Panc1 (cell line): ENCODE measurements around the gene MTA3. TPM values are rescaled to one million over a fixed set of nuclear protein-coding genes. Genes with fewer than 3 reads are reported as not detected.
A peak's percentile ranks its signal among the peaks of the same experiment; 100 is the strongest.

ENCODE experiments used
- ATAC-seq: fragments of 200-7000 bp; cut with Tn5 transposase; 2 replicates; pipeline ENCODE4 v1.9.1; 2020; ENCODE audit warnings: mild to moderate bottlenecking, moderate library complexity
- BruUV-seq: library from RNA; stranded (reverse); fragments of 400-500 nt; replicated peaks from 2 replicates; lab custom pipeline; 2021; lab: Mats Ljungman, UMichigan
- CTCF ChIA-PET: fragments of 300-600 bp; sonication (Branson Sonifier 250); formaldehyde crosslinking; loops from one replicate; lab custom pipeline; 2022; ENCODE audit warnings: antibody characterized with exemption; lab: Charles Lee
- POLR2A ChIA-PET: fragments of 300-600 bp; sonication (Branson Sonifier 250); formaldehyde crosslinking; loops from one replicate; lab custom pipeline; 2022; ENCODE audit warnings: antibody characterized with exemption; lab: Charles Lee
- DNase-seq: peaks from one replicate; pipeline ENCODE4 v3.0.0-alpha.2; 2010; ENCODE audit warnings: low read depth, low spot score
- H3K27ac ChIP-seq: 2 replicates; pipeline ENCODE4 v1.5.1; 2011; ENCODE audit warnings: mild to moderate bottlenecking, low read length, inconsistent platforms
- H3K27me3 ChIP-seq: fragments of 200-500 bp; sonication (Bioruptor generic); 2 replicates; pipeline ENCODE4 v1.6.0; 2014; ENCODE audit warnings: low read length, inconsistent platforms; ENCODE audit not compliant: control insufficient read depth, insufficient read depth
- H3K36me3 ChIP-seq: fragments of 200-500 bp; sonication (Bioruptor generic); 2 replicates; pipeline ENCODE4 v1.5.1; 2014; ENCODE audit warnings: inconsistent platforms, mild to moderate bottlenecking, low read length, moderate library complexity; ENCODE audit not compliant: control insufficient read depth, insufficient read depth
- H3K4me1 ChIP-seq: 2 replicates; pipeline ENCODE4 v1.5.1; 2011; ENCODE audit warnings: inconsistent platforms, mild to moderate bottlenecking, low read length, moderate library complexity; ENCODE audit not compliant: control insufficient read depth, insufficient read depth
- H3K4me3 ChIP-seq, 2 experiments: 2 replicates each; pipeline ENCODE4 v1.5.1; 2011 to 2012; ENCODE audit warnings: low read depth in 2 of 2, low read length in 2 of 2, mild to moderate bottlenecking in 2 of 2, inconsistent platforms in 1 of 2, moderate library complexity in 1 of 2
- H3K9me3 ChIP-seq: fragments of 200-500 bp; sonication (Bioruptor generic); 2 replicates; pipeline ENCODE4 v1.5.1; 2014; ENCODE audit warnings: low read depth, mild to moderate bottlenecking, inconsistent platforms, low read length, moderate library complexity; ENCODE audit not compliant: control insufficient read depth, insufficient read depth
- CTCF ChIP-seq: fragments of 450-650 bp; IDR thresholded peaks from 2 replicates; pipeline ENCODE4 v1.5.1; 2017; ENCODE audit warnings: mild to moderate bottlenecking
- POLR2AphosphoS5 ChIP-seq: IDR thresholded peaks from 2 replicates; pipeline ENCODE4 v1.6.1; 2012; ENCODE audit warnings: mild to moderate bottlenecking, low read depth, low read length, moderate library complexity
- REST ChIP-seq, 2 experiments: IDR thresholded peaks; 2 replicates each; pipeline ENCODE4 v1.6.1; 2011 to 2012; ENCODE audit warnings: low read depth in 2 of 2, control low read depth in 1 of 2, low read length in 1 of 2, mild to moderate bottlenecking in 1 of 2, moderate library complexity in 1 of 2; ENCODE audit not compliant: insufficient read depth in 1 of 2
- SIN3A ChIP-seq: IDR thresholded peaks from 2 replicates; pipeline ENCODE4 v1.6.1; 2012; ENCODE audit warnings: low read depth, mild to moderate bottlenecking, low read length, moderate library complexity, borderline replicate concordance; ENCODE audit not compliant: insufficient read depth
- TCF7L2 ChIP-seq: IDR thresholded peaks from 2 replicates; pipeline ENCODE4 v1.6.1; 2011; ENCODE audit warnings: mild to moderate bottlenecking, low read depth, low read length, inconsistent platforms
- in situ Hi-C: cut with HindIII; loops from 2 replicates; pipeline ENCODE4 v1.10.0; 2016; ENCODE audit warnings: low sequenced_read_pairs, low pct_unique_long_range_greater_than_20kb
- intact Hi-C: fragments of 100-400 bp; cut with micrococcal nuclease; formaldehyde crosslinking; loops from one replicate; pipeline ENCODE4 v1.10.0; 2022; ENCODE audit not compliant: unreplicated experiment
- total RNA-seq: library from RNA; stranded (reverse); gene quantifications from one replicate; pipeline ENCODE4 v1.2.1, GENCODE V29; 2021; ENCODE audit not compliant: unreplicated experiment

The MTA3 gene
- total RNA-seq, 1 experiment from 2014 or later, result 65.6 TPM

GRCh38 chr2:42770288-42771131, 202.1 kb downstream of the MTA3 start:
- Histone ChIP-seq H3K27ac (no peak overlapping the region), H3K9me3 (no peaks in the 10 kb centered on the region), H3K4me3 (no peak overlapping the region), H3K36me3 (no peaks in the 10 kb centered on the region), H3K4me1 (no peaks in the 10 kb centered on the region), H3K27me3 (no peaks in the 10 kb centered on the region)
- ATAC-seq, result peak; percentile 88
- CTCF ChIA-PET, result no interaction called here
- BruUV-seq, result no TSS peak
- POLR2A ChIA-PET, result no interaction called here
- in situ Hi-C loops (no loop called here), intact Hi-C loops (no loop called here)
- TF ChIP-seq POLR2AphosphoS5 (no peak), TCF7L2 (no peak), SIN3A (no peak), REST (IDR thresholded peaks at IDR 0.05; ENCODE audit: insufficient read depth in 1 of 2, low read depth in 2 of 2, low read length in 1 of 2) (no peak), CTCF (peak; percentile 82; the same call in 1 of the 2 replicates)
- DNase-seq, result no peak

- no peak overlapping the region for H3K4me3 ChIP-seq
- H3K27ac ChIP-seq, result no peak overlapping the region
- intact Hi-C loops, result no loop called here
- H3K9me3 ChIP-seq, result no peaks in the 10 kb centered on the region
- BruUV-seq, result no TSS peak
- no peak for ATAC-seq
- no peak for DNase-seq
- CTCF ChIA-PET, result no interaction called here
- in situ Hi-C loops, result no loop called here
- TF ChIP-seq SIN3A (no peak), POLR2AphosphoS5 (no peak), CTCF (no peak), TCF7L2 (no peak), REST (IDR thresholded peaks at IDR 0.05; ENCODE audit: insufficient read depth in 1 of 2, low read depth in 2 of 2, low read length in 1 of 2) (no peak)
- H3K4me1 ChIP-seq, result no peaks in the 10 kb centered on the region
- no peaks in the 10 kb centered on the region for H3K36me3 ChIP-seq
- H3K27me3 ChIP-seq, result no peaks in the 10 kb centered on the region
- POLR2A ChIA-PET, result no interaction called here
Measured at GRCh38 chr2:42771546-42772153, 203.2 kb downstream of the MTA3 start.
